Tibial nerve (tissue), 4 donors: ENCODE measurements around the gene ILKAP. TPM values are rescaled to one million over a fixed set of nuclear protein-coding genes. Genes with fewer than 3 reads are reported as not detected.

ENCODE experiments used
- DNase-seq, 2 donors: peaks; one replicate each; pipeline ENCODE4 v3.0.0-alpha.2; 2019; ENCODE audit warnings: low spot score in 2 of 2
- H3K27ac ChIP-seq, 4 donors: fragments of 200-600 bp; sonication (generic) in 3 of 4; one replicate each; pipeline ENCODE4 v1.5.1; 2017 to 2019; ENCODE audit warnings: mild to moderate bottlenecking in 1 of 4
- H3K27me3 ChIP-seq, 2 donors: fragments of 200-600 bp; sonication (generic) in 1 of 2; one replicate each; pipeline versions ENCODE4 v1.5.1 to v1.6.0; 2017 to 2019
- H3K36me3 ChIP-seq, 3 donors: fragments of 200-600 bp; sonication (generic); one replicate each; pipeline ENCODE4 v1.5.1; 2018 to 2019
- H3K4me1 ChIP-seq, 4 donors: fragments of 200-600 bp; sonication (generic) in 3 of 4; one replicate each; pipeline ENCODE4 v1.5.1; 2017 to 2019
- H3K4me3 ChIP-seq, 4 donors: fragments of 200-600 bp; sonication (generic) in 3 of 4; one replicate each; pipeline ENCODE4 v1.5.1; 2017 to 2019; ENCODE audit warnings: mild to moderate bottlenecking in 1 of 4, moderate library complexity in 1 of 4
- H3K9me3 ChIP-seq, 4 donors: fragments of 200-600 bp; sonication (generic) in 3 of 4; one replicate each; pipeline ENCODE4 v1.5.1; 2017 to 2019
- EP300 ChIP-seq, 2 donors: sonication (generic); formaldehyde crosslinking; IDR thresholded peaks; one replicate each; pipeline ENCODE4 v1.6.1; 2017; ENCODE audit warnings: antibody characterized with exemption in 2 of 2, mild to moderate bottlenecking in 1 of 2
- POLR2A ChIP-seq, 2 donors: fragments of 450-650 bp; IDR thresholded peaks; one replicate each; pipeline ENCODE4 v1.6.1; 2017; ENCODE audit warnings: antibody characterized with exemption in 2 of 2, mild to moderate bottlenecking in 2 of 2, moderate library complexity in 2 of 2
- WGBS, 2 donors: methylation state at CpG; one replicate each; pipeline ENCODE4 v1.1.5; 2018; 5-methylcytosine and 5-hydroxymethylcytosine counted together
- total RNA-seq, 4 donors: library from RNA; depleted of rRNA; stranded (reverse); fragments of >200 nt; gene quantifications; one replicate each; pipeline ENCODE4 v1.1.0, GENCODE V29; 2016
- TF ChIP-seq, protein P1 (sequence below), 5 experiments: fragments of 200-600 bp in 3 of 5; fragments of 450-650 bp in 2 of 5; sonication (generic) in 3 of 5; IDR thresholded peaks; one replicate each; pipeline ENCODE4 v1.5.1; 2016 to 2019; ENCODE audit warnings: antibody characterized with exemption in 5 of 5, mild to moderate bottlenecking in 3 of 5, moderate library complexity in 2 of 5

ILKAP gene
- total RNA-seq, 4 donors from 2014 or later = 40.8 to 53.1 (median 47.9) TPM

- Histone ChIP-seq H3K27me3 (no peaks in the 10 kb centered on the region), H3K36me3 (peaks cover 0 to 7% (median 0%) of the 10 kb centered on the region in 3 donors), H3K9me3 (no peaks in the 10 kb centered on the region), H3K27ac (no peak overlapping the region), H3K4me3 (no peak overlapping the region), H3K4me1 (peaks cover 0 to 13% (median 0%) of the 10 kb centered on the region in 4 donors)
- no peak for DNase-seq
- 63 to 70% methylated on average over 2 of the region's 2 CpGs for WGBS, 2 donors
- TF ChIP-seq POLR2A (IDR thresholded peaks at IDR 0.05) (no peak), EP300 (IDR thresholded peaks at IDR 0.05) (no peak)
- TF ChIP-seq, protein P1, sequence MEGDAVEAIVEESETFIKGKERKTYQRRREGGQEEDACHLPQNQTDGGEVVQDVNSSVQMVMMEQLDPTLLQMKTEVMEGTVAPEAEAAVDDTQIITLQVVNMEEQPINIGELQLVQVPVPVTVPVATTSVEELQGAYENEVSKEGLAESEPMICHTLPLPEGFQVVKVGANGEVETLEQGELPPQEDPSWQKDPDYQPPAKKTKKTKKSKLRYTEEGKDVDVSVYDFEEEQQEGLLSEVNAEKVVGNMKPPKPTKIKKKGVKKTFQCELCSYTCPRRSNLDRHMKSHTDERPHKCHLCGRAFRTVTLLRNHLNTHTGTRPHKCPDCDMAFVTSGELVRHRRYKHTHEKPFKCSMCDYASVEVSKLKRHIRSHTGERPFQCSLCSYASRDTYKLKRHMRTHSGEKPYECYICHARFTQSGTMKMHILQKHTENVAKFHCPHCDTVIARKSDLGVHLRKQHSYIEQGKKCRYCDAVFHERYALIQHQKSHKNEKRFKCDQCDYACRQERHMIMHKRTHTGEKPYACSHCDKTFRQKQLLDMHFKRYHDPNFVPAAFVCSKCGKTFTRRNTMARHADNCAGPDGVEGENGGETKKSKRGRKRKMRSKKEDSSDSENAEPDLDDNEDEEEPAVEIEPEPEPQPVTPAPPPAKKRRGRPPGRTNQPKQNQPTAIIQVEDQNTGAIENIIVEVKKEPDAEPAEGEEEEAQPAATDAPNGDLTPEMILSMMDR (IDR thresholded peaks at IDR 0.05) = no peak
These were observed 77.2 kb downstream of the ILKAP start for GRCh38 chr2:238126338-238126737.

DNA sequence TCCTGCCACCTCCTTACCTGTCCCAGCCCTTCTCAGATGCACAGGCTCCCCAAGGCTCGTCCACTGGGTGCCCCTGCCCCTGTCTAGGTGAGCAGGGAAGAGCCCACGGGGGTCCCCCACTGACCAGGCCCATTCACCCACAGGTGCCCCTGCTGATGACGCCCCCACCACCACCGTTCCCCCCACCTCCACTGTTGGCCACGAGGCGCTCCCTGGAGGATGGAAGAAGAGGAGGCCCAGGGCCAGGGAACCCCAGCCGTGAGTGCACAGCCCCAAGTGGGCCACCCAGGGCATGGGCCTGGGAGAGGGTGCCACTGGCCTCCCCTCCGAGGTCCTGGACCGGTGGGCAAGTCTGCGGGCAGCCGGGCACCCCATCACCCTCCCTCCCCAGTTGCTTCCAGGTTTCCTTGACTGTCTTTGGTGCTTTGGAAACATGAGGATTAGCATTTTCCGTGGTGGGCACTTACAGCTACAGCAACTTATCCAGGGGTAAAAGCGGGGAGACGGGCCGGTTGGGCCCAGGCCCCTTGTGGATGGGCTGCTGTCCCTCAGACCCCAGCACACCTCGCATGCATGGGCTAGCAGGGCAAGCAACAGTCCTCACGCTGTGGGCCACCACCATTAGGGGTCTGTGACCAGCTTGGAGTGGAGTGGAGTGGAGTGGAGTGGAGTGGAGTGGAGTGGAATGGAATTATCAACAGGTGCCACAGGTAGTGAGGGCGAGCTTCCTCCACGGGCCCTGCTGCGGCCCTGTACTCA lies 78.2 kb downstream of the ILKAP start:
- TF ChIP-seq POLR2A (IDR thresholded peaks at IDR 0.05) (no peak), EP300 (IDR thresholded peaks at IDR 0.05) (no peak)
- TF ChIP-seq, protein P1 (IDR thresholded peaks at IDR 0.05) = no peak
- peaks cover 0 to 5% of the 10 kb centered on the region in 2 donors for H3K27me3 ChIP-seq

DNA sequence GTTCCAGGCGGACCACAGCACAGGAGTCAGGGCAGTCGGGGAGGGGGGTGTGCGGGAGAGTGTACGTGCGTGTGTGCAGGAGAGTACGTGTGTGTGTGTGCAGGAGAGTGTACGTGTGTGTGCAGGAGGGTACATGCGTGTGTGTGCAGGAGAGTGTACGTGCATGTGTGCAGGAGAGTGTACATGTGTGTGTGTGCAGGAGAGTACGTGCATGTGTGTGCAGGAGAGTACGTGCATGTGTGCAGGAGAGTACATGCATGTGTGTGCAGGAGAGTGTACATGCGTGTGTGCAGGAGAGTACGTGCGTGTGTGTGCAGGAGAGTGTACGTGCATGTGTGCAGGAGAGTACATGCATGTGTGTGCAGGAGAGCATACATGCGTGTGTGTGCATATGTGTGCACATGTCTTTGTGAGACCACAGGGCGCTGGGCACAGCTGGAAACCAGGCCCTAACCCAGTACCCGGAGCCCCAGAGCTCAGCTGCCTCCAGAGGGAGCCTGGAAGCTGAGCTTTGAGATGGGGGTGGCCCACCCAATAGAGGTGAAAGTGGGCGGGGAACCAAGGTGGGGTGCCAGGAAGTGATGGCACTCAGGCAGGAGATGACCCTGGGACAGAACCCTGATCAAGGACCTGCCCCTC lies 78.9 kb downstream of the ILKAP start:
- TF ChIP-seq EP300 (IDR thresholded peaks at IDR 0.05) (no peak), POLR2A (IDR thresholded peaks at IDR 0.05) (no peak)
- TF ChIP-seq, protein P1 (IDR thresholded peaks at IDR 0.05) = no peak
- no peak for DNase-seq
- H3K4me1 ChIP-seq = peaks cover 0 to 13% (median 0%) of the 10 kb centered on the region in 4 donors
- H3K27me3 ChIP-seq = peaks cover 0 to 12% of the 10 kb centered on the region in 2 donors
- H3K9me3 ChIP-seq = no peaks in the 10 kb centered on the region
- no peaks in the 10 kb centered on the region for H3K36me3 ChIP-seq
- H3K27ac ChIP-seq = no peak overlapping the region
- no peak overlapping the region for H3K4me3 ChIP-seq
- WGBS, 2 donors = 85 to 86% methylated on average over 18 to 19 of the region's 19 CpGs

More for the DNA sequence above, 78.2 kb downstream of the ILKAP start:
- 91% methylated on average over 14 to 19 of the region's 20 CpGs for WGBS, 2 donors
- DNase-seq = no peak
- Histone ChIP-seq H3K27ac (no peak overlapping the region), H3K36me3 (no peaks in the 10 kb centered on the region), H3K9me3 (no peaks in the 10 kb centered on the region), H3K4me3 (no peak overlapping the region), H3K4me1 (peaks cover 0 to 13% (median 0%) of the 10 kb centered on the region in 4 donors)

DNA sequence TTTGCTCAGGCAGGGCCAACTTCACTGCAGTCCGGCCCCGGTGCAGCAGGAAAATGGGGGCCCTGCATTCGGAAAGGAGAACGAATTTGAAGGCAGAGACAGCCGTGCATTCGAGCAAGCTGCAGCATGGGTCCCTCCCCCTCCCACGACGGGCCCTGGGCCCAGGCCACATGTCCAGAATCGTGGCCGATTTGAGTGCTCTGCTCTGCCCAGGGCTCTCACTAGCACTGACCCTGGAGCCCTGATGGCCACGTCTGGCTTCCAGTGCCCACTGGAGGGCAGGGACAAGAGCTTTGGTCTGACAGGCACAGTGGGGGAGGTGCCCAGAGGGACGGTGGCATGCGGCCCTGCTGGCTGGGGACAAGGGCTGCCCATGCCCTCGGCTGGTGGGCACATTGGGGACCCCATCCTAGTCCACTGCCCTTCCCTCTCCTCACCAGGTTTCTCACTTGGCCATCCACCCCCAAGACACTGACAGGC lies 79.5 kb downstream of the ILKAP start:
- H3K4me3 ChIP-seq = no peak overlapping the region
- peaks cover 0 to 14% of the 10 kb centered on the region in 2 donors for H3K27me3 ChIP-seq
- TF ChIP-seq, protein P1 (IDR thresholded peaks at IDR 0.05) = no peak
- no peak for TF ChIP-seq POLR2A (IDR thresholded peaks at IDR 0.05)
- TF ChIP-seq EP300 (IDR thresholded peaks at IDR 0.05) = no peak
- no peaks in the 10 kb centered on the region for H3K36me3 ChIP-seq
- no peaks in the 10 kb centered on the region for H3K9me3 ChIP-seq
- peaks cover 0 to 13% (median 0%) of the 10 kb centered on the region in 4 donors for H3K4me1 ChIP-seq
- 76 to 78% methylated on average over 11 to 14 of the region's 14 CpGs for WGBS, 2 donors
- no peak for DNase-seq
- H3K27ac ChIP-seq = no peak overlapping the region
